Duodenal mucosa (tissue), 2 donors: ENCODE results near the gene HOMER2.

Experiments used
- H3K27ac ChIP-seq: one replicate; pipeline ENCODE4 v1.7.0; 2013; ENCODE audit warnings: low read depth, low read length
- H3K27me3 ChIP-seq, 2 donors: one replicate each; pipeline ENCODE4 v1.7.0; 2013; ENCODE audit warnings: low read length in 2 of 2, control low read depth in 1 of 2; ENCODE audit not compliant: insufficient read depth in 2 of 2, control insufficient read depth in 1 of 2
- H3K36me3 ChIP-seq, 2 donors: one replicate each; pipeline ENCODE4 v1.7.0; 2013; ENCODE audit warnings: low read length in 2 of 2, control low read depth in 1 of 2; ENCODE audit not compliant: insufficient read depth in 2 of 2, control insufficient read depth in 1 of 2
- H3K4me1 ChIP-seq, 2 donors: one replicate each; pipeline ENCODE4 v1.7.0; 2013; ENCODE audit warnings: low read length in 2 of 2, control low read depth in 1 of 2; ENCODE audit not compliant: insufficient read depth in 2 of 2, control insufficient read depth in 1 of 2
- H3K4me3 ChIP-seq, 2 donors: one replicate each; pipeline ENCODE4 v1.7.0; 2013; ENCODE audit warnings: low read length in 2 of 2, low read depth in 1 of 2
- H3K9ac ChIP-seq, 2 donors: one replicate each; pipeline ENCODE4 v1.7.0; 2013; ENCODE audit warnings: low read length in 2 of 2, low read depth in 1 of 2
- H3K9me3 ChIP-seq, 2 donors: one replicate each; pipeline ENCODE4 v1.7.0; 2013; ENCODE audit warnings: low read length in 2 of 2, control low read depth in 1 of 2; ENCODE audit not compliant: control insufficient read depth in 1 of 2

Gene HOMER2

DNA sequence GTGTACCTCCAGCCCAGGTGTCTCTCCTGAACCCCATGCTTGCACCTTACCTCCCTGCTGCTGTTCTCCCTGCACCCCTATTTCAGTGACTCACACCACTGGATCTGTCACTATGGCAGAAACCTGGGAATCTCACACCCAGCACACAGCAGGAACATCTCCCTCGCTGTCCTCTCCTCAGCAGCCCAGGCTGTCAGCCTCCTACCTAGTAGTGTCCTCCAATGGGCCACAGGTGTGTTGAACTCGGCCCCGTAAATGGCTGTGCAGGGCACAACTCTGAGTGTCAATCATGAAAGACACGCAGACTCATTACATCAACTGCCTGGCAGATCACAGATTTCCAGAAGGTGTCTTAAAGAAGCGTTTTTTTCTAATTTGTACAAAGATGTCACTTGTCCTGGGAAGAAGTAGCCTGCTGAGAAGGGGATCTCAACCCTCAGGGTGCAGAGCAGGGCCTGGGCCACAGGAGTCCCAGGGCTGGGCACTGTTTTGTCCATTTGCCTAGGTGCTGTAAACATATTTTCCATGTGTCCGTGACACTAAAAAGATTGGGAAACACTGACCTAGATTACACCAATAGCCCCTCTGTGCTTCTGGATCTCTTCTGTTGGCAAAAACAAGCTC is 33.8 kb downstream of the HOMER2 start:
- Histone ChIP-seq H3K9me3 (no peaks in the 10 kb centered on the region), H3K27me3 (no peaks in the 10 kb centered on the region), H3K9ac (no peak overlapping the region), H3K4me3 (no peak overlapping the region), H3K27ac (no peak overlapping the region), H3K4me1 (peaks cover 0 to 11% of the 10 kb centered on the region in 2 donors), H3K36me3 (no peaks in the 10 kb centered on the region)

DNA sequence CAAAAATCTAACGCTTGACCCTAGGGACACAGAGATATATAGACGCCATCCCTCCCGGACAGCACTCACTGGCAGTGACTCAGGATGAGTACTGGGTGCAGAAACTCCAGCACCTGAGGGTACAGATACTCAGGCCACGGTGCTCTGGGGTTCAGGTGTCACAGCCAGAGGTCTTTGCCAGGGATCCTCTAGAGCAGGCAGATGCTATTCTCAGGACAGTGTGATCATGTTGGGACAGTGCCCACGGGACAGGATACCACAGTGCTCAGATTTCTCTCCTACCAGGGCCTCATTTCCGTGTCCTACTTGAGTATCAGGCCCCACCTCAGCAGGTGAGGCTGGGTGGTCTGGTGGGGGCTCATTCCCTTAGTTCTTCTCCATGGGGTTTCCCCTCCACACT is 34.4 kb downstream of the HOMER2 start:
- no peak overlapping the region for H3K27ac ChIP-seq
- H3K4me1 ChIP-seq = peaks cover 0 to 11% of the 10 kb centered on the region in 2 donors
- no peaks in the 10 kb centered on the region for H3K36me3 ChIP-seq
- no peak overlapping the region for H3K4me3 ChIP-seq
- no peaks in the 10 kb centered on the region for H3K9me3 ChIP-seq
- H3K9ac ChIP-seq = no peak overlapping the region
- no peaks in the 10 kb centered on the region for H3K27me3 ChIP-seq

DNA sequence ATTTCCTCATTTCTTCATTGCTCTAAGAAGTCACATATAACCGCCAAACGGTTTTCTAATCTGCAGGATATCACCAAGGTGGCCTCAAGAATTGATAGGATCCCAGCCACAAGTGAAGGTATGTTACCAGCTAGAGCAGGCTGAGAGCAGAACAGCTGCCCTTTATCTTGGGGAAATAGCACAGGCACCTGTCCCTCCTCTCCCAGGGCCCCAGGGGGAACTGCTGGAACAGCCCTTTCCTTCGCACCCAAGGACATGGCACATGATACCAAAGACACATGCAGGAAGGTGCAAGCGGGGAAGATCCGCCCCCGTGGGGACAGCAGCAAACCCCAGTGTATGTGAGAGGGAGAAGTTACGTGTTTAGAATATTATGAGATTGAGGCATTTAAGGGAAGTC is 35.3 kb downstream of the HOMER2 start:
- H3K4me1 ChIP-seq = peaks cover 0 to 11% of the 10 kb centered on the region in 2 donors
- H3K9me3 ChIP-seq = no peaks in the 10 kb centered on the region
- H3K36me3 ChIP-seq = no peaks in the 10 kb centered on the region
- no peak overlapping the region for H3K4me3 ChIP-seq
- H3K27ac ChIP-seq = no peak overlapping the region
- H3K9ac ChIP-seq = no peak overlapping the region
- H3K27me3 ChIP-seq = no peaks in the 10 kb centered on the region

DNA sequence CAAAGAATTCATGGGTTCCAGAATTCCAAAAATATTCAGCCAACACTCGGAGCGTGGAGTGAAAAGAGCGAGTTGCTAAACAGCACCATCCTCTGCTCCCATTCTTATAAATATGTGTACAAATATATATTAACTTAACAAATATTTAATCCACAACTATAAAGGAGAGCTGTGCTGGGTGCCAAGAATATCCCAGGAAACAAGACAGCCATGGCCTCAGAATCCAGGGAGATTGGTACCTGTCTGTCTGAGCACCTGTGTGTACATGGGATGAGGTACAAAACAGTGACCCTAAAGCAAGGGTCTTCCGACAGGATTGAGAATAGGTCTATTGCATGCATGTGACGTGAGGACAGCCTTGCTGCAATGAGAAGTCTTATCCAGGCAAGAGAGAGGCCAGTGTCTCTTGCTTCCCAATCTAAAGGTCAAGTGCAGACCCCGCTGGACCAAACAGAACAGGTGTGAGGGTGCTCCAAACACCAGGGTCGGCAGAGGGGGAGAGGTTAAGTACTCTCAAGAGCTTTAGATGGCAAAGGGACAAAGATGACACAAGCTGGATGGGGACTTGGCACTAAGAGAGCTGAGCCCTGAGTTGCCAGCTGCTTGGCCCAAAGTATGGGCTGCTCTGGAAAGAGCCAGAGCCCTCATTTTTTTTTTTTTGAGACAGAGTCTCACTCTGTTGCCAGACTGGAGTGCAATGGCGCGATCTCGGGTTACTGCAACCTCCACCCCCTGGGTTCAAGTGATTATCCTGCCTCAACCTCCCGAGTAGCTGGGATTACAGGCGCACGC is 36.2 kb downstream of the HOMER2 start:
- H3K9me3 ChIP-seq = no peaks in the 10 kb centered on the region
- H3K4me1 ChIP-seq = peaks cover 0 to 12% of the 10 kb centered on the region in 2 donors
- no peaks in the 10 kb centered on the region for H3K27me3 ChIP-seq
- no peak overlapping the region for H3K27ac ChIP-seq
- no peak overlapping the region for H3K9ac ChIP-seq
- H3K36me3 ChIP-seq = no peaks in the 10 kb centered on the region
- H3K4me3 ChIP-seq = no peak overlapping the region

DNA sequence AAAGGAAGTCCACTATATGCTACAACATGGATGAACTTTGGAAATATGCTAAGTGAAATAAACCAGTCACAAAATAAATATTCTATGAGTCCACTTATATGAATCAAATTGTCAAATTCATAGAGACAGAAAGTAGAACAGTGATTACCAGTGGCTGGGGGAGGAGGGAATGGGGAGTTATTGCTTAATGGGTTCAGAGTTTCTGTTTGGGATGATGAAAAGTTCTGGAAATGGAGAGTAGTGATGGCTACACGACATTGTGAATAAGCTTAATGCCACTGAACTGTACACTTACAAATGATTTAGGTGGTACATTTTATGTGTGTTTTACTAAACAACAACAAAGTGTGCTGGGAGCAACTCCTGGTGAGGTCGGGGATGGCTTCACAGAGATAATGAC is 38.1 kb downstream of the HOMER2 start:
- H3K27ac ChIP-seq = no peak overlapping the region
- H3K9ac ChIP-seq = no peak overlapping the region
- no peak overlapping the region for H3K4me3 ChIP-seq
- peaks cover 1 to 3% of the 10 kb centered on the region in 2 donors for H3K9me3 ChIP-seq
- peaks cover 7 to 9% of the 10 kb centered on the region in 2 donors for H3K4me1 ChIP-seq
- no peaks in the 10 kb centered on the region for H3K27me3 ChIP-seq
- H3K36me3 ChIP-seq = no peaks in the 10 kb centered on the region

DNA sequence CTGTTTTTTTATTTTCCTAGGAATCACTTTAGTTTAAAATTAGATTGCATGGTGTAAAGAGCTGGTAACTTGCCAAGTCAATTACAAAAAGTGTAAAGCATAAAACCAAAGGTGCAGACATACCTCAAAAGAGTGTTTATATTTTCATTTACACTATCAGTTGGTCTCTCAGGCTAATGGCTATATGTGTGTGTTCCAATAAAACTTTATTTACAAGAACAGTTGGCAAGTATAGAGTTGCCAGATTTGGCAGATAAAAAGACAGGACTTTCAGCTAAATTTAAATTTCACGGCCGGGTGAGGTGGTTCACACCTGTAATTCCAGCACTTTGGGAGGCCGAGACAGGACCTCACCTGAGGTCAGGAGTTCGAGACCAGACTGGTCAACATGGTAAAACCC is 41.1 kb downstream of the HOMER2 start:
- H3K4me3 ChIP-seq = no peak overlapping the region
- H3K27me3 ChIP-seq = no peaks in the 10 kb centered on the region
- no peak overlapping the region for H3K27ac ChIP-seq
- H3K9me3 ChIP-seq = peaks cover 7 to 14% of the 10 kb centered on the region in 2 donors
- H3K9ac ChIP-seq = no peak overlapping the region
- H3K36me3 ChIP-seq = no peaks in the 10 kb centered on the region
- H3K4me1 ChIP-seq = peaks cover 3 to 7% of the 10 kb centered on the region in 2 donors

DNA sequence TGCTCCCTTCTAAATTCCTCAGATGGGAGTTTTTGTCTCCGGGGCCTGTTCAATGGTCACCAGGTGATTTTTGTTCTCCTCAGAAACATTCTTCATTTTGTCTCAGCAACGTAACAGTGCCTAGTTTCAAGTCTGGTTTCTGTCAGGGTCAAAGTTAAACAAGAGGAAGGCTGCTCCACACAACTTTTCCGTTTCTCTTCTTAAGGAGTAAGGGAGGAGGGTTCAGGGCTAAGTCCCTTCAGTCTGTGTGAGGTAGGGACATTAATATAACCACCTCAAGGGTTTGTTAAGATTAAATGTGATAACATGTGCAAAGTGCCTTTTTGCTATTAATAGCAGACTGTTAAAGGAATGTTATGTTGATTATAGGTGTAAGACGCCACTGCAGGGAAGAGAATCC is 41.8 kb downstream of the HOMER2 start:
- Histone ChIP-seq H3K27me3 (no peaks in the 10 kb centered on the region), H3K36me3 (no peaks in the 10 kb centered on the region), H3K9me3 (peaks cover 7 to 14% of the 10 kb centered on the region in 2 donors), H3K4me3 (no peak overlapping the region), H3K4me1 (peaks cover 3 to 7% of the 10 kb centered on the region in 2 donors), H3K27ac (no peak overlapping the region), H3K9ac (no peak overlapping the region)

DNA sequence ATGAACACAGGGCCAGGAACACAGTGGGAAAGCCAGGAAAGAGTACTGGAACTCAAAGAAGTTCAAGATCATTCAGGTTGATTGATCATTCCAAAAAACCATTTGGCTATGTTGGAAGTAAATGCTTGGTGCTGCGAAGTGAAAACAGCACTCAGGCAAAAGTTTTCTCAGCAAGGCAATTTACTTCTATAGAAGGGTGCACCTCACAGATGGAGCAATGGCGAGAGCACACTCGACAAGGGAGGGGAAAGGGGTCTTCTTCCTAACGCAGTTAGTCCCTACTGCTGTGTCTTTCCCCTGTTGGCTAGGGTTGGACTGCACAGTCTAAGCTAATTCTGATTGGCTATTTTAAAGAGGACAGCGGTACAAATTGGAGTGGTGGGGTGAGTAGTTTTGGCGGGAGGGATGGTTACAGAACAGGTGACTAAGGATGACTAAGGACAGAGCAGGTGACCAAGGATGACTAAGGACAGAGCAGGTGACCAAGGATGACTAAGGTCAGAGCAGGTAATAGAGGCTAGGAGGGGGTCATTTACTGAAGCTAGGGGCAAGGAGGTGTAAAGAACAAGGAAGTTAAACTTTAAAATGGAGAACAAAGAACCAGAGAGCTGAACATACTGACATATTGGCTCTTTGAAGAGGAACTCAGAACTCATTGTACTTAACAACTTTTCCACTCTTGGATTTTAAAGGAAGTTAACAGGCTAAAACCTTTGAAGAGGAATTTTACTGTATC is 43.3 kb downstream of the HOMER2 start:
- H3K4me1 ChIP-seq = peaks cover 3 to 7% of the 10 kb centered on the region in 2 donors
- no peaks in the 10 kb centered on the region for H3K36me3 ChIP-seq
- H3K4me3 ChIP-seq = no peak overlapping the region
- H3K9me3 ChIP-seq = peaks cover 7 to 14% of the 10 kb centered on the region in 2 donors
- H3K9ac ChIP-seq = no peak overlapping the region
- no peaks in the 10 kb centered on the region for H3K27me3 ChIP-seq
- no peak overlapping the region for H3K27ac ChIP-seq

DNA sequence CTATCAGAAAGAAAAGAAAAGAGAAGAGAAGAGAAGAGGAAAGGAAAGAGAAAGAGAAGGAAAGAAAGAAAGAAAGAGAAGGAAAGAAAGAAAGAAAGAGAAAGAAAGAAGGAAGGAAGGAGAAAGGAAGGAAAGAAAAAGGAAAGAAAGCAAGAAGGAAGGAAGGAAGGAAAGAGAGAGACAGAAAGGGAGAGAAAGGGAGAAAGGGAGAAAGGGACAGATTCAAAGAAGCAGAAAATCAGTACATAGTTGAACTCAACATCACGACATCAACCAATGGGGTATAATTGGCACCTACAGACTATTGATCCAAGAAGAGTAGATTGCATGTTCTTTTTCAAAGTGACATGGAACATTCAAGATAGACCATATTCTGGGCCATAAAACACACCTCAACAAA is 45.2 kb downstream of the HOMER2 start:
- Histone ChIP-seq H3K27ac (no peak overlapping the region), H3K36me3 (no peaks in the 10 kb centered on the region), H3K9ac (no peak overlapping the region), H3K27me3 (no peaks in the 10 kb centered on the region), H3K4me1 (peaks cover 3 to 7% of the 10 kb centered on the region in 2 donors), H3K4me3 (no peak overlapping the region), H3K9me3 (peaks cover 7 to 14% of the 10 kb centered on the region in 2 donors)

DNA sequence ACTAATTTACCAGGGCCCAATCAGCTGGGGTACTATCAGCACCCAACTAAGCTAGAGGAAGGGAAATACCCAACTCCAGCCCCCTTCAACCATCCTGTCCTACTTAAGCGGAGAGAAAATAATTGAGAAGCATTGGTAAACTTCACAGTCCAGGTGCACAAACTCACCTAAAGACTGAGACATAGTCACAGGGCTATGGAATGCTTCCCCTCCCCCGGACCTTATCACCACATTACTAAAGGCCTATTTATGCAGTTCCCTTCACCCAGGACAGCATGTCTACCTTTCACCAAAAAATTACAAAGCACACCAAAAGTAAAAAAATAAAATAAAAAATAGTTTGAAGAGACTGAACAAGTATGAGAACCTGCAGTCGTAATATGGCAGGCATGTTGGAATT is 47.9 kb downstream of the HOMER2 start:
- H3K27me3 ChIP-seq = no peaks in the 10 kb centered on the region
- no peak overlapping the region for H3K9ac ChIP-seq
- no peak overlapping the region for H3K4me3 ChIP-seq
- peaks cover 7 to 13% of the 10 kb centered on the region in 2 donors for H3K9me3 ChIP-seq
- H3K36me3 ChIP-seq = no peaks in the 10 kb centered on the region
- H3K27ac ChIP-seq = no peak overlapping the region
- H3K4me1 ChIP-seq = no peaks in the 10 kb centered on the region
